Measurements from ENCODE around the gene MICAL3. TPM values are rescaled to one million over a fixed set of nuclear protein-coding genes. Genes with fewer than 3 reads are reported as not detected.

Gene MICAL3
- polyA plus RNA-seq, 1 donor from 2014 or later, result 28.1 TPM

DNA sequence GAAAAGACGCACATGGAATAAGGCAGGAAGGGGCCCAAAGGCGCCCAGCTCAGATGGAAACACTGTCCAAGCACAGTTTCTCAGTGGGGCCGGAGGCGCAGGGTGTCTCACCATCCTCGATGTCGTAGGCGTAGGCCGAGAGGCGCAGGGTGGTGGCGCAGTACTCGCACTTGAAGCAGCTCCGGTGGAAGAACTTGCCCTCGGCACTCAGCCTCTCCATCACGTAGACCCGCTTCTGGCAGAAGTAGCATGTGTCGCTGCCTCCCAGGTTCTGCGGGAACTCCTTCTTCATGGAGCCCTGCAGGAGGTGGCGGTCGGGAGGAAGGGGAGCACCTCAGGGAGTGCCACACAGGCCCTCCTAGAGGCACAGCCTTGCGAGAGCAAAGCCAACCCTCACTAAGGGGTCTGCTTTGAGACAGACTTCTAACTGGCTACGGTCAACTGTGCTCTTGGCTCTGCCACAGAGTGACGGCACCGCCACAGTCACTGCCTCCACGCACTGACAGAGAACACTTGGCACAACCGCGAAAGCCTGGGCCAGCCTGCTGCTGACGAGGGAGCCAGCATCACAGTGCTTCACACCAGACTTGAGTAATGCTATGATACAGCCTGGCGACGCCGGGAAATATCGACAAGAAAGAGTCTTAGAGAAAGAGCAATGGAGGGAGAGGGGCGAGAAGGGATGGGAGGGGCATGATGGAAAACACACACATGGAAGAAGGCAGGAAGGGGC, 152.5 kb downstream of the MICAL3 start:
- Histone ChIP-seq H3K27me3 (ENCODE audit: insufficient read depth, low read depth, low read length) (no peaks in the 10 kb centered on the region), H3K4me3 (ENCODE audit: low read length) (no peak overlapping the region), H3K4me2 (ENCODE audit: low read length) (no peak overlapping the region), H3F3A (ENCODE audit: insufficient read depth, low read length, poor library complexity, severe bottlenecking) (no peaks in the 10 kb centered on the region), H3K36me3 (ENCODE audit: insufficient read depth, low read length) (peaks cover 3% of the 10 kb centered on the region), H3K79me2 (replicated peaks; ENCODE audit: insufficient read depth, low read length) (no peaks in the 10 kb centered on the region), H3K9ac (ENCODE audit: low read length) (no peak overlapping the region), H3K9me3 (ENCODE audit: low read length) (no peaks in the 10 kb centered on the region), H4K20me1 (ENCODE audit: insufficient read depth) (no peaks in the 10 kb centered on the region), H2AFZ (ENCODE audit: low read depth, low read length) (no peak overlapping the region), H3K27ac (ENCODE audit: low read length) (no peak overlapping the region), H3K9me2 (ENCODE audit: insufficient read depth, low read length) (no peaks in the 10 kb centered on the region)
- TF ChIP-seq REST (IDR thresholded peaks at IDR 0.05; ENCODE audit: borderline replicate concordance), result no peak
- TF ChIP-seq EZH2 (IDR thresholded peaks at IDR 0.05; ENCODE audit: borderline replicate concordance, insufficient read depth, low read length, poor library complexity, severe bottlenecking), result no peak
- no peak for TF ChIP-seq TAF1 (IDR thresholded peaks at IDR 0.05; ENCODE audit: low read depth)
- TF ChIP-seq, protein P1, sequence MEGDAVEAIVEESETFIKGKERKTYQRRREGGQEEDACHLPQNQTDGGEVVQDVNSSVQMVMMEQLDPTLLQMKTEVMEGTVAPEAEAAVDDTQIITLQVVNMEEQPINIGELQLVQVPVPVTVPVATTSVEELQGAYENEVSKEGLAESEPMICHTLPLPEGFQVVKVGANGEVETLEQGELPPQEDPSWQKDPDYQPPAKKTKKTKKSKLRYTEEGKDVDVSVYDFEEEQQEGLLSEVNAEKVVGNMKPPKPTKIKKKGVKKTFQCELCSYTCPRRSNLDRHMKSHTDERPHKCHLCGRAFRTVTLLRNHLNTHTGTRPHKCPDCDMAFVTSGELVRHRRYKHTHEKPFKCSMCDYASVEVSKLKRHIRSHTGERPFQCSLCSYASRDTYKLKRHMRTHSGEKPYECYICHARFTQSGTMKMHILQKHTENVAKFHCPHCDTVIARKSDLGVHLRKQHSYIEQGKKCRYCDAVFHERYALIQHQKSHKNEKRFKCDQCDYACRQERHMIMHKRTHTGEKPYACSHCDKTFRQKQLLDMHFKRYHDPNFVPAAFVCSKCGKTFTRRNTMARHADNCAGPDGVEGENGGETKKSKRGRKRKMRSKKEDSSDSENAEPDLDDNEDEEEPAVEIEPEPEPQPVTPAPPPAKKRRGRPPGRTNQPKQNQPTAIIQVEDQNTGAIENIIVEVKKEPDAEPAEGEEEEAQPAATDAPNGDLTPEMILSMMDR (IDR thresholded peaks at IDR 0.05; ENCODE audit: poor library complexity, severe bottlenecking), result no peak
- TF ChIP-seq MXI1 (conservative IDR thresholded peaks at IDR 0.05; ENCODE audit: poor library complexity, severe bottlenecking), result no peak
- no peak for TF ChIP-seq SMC3 (conservative IDR thresholded peaks at IDR 0.05; ENCODE audit: poor library complexity)
- TF ChIP-seq POLR2AphosphoS5 (IDR thresholded peaks at IDR 0.05), result no peak
- no peak for TF ChIP-seq RAD21 (conservative IDR thresholded peaks at IDR 0.05)
- no peak for TF ChIP-seq EP300 (conservative IDR thresholded peaks at IDR 0.05; ENCODE audit: poor library complexity, severe bottlenecking)

GRCh38 chr22:17870407-17870806, 154.0 kb downstream of the MICAL3 start:
- no peak overlapping the region for H3K4me3 ChIP-seq (ENCODE audit: low read length)
- no peaks in the 10 kb centered on the region for H3K9me2 ChIP-seq (ENCODE audit: insufficient read depth, low read length)
- H4K20me1 ChIP-seq (ENCODE audit: insufficient read depth), result no peaks in the 10 kb centered on the region
- H3K36me3 ChIP-seq (ENCODE audit: insufficient read depth, low read length), result peaks cover 3% of the 10 kb centered on the region
- no peaks in the 10 kb centered on the region for H3K27me3 ChIP-seq (ENCODE audit: insufficient read depth, low read depth, low read length)
- no peaks in the 10 kb centered on the region for H3F3A ChIP-seq (ENCODE audit: insufficient read depth, low read length, poor library complexity, severe bottlenecking)
- H3K79me2 ChIP-seq (replicated peaks; ENCODE audit: insufficient read depth, low read length), result no peaks in the 10 kb centered on the region
- no peak overlapping the region for H2AFZ ChIP-seq (ENCODE audit: low read depth, low read length)
- no peaks in the 10 kb centered on the region for H3K9me3 ChIP-seq (ENCODE audit: low read length)
- TF ChIP-seq REST (IDR thresholded peaks at IDR 0.05; ENCODE audit: borderline replicate concordance), result no peak
- no peak for TF ChIP-seq EP300 (conservative IDR thresholded peaks at IDR 0.05; ENCODE audit: poor library complexity, severe bottlenecking)
- TF ChIP-seq, protein P1 (IDR thresholded peaks at IDR 0.05; ENCODE audit: poor library complexity, severe bottlenecking), result no peak
- no peak for TF ChIP-seq RAD21 (conservative IDR thresholded peaks at IDR 0.05)
- TF ChIP-seq SMC3 (conservative IDR thresholded peaks at IDR 0.05; ENCODE audit: poor library complexity), result no peak
- TF ChIP-seq TAF1 (IDR thresholded peaks at IDR 0.05; ENCODE audit: low read depth), result no peak
- no peak for TF ChIP-seq POLR2AphosphoS5 (IDR thresholded peaks at IDR 0.05)
- no peak for TF ChIP-seq MXI1 (conservative IDR thresholded peaks at IDR 0.05; ENCODE audit: poor library complexity, severe bottlenecking)
- no peak for TF ChIP-seq EZH2 (IDR thresholded peaks at IDR 0.05; ENCODE audit: borderline replicate concordance, insufficient read depth, low read length, poor library complexity, severe bottlenecking)
- H3K9ac ChIP-seq (ENCODE audit: low read length), result no peak overlapping the region
- H3K27ac ChIP-seq (ENCODE audit: low read length), result no peak overlapping the region
- H3K4me2 ChIP-seq (ENCODE audit: low read length), result no peak overlapping the region

Measured in neural cell (in vitro differentiated cells).